ENCODE results near the gene SMCO4.

The SMCO4 gene

DNA sequence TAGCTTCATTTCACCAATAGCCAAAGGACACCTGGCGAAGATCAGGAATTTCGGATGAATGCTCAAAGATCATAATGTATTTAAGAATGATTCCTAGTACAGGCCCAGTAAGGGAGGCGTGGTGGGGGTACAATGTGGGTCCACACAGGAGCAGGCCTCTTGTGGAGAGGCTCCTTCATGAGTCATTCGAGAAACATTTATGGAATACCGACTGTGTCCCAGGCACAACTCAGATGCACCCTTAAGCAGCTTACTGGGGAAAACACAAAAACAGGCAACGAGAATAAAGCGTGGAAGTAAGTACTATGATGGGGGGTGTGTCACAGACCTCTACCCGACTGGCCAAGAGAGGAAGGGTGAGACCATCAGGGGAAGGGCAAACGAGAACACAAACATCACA, 44.5 kb downstream of the SMCO4 start:
- no peak for DNase-seq

DNA sequence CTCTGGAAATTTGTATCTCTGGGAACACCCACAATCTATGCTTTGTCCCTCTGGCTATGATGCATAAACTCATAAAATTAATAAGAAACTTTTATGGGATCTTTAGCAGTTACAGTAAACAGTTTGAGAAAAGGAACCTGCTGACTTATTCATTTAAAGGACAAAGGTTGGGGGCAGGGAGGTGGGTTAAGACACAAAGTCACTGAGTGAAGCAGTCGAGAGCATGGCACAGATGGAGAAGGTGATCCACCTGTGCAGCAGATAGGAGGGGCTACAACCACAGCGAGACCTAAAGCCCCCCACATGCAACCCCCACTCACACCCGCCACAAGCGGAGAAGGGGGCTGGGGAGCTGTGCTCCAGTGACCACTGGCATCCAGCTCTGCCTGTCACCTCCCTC, 45.0 kb downstream of the SMCO4 start:
- DNase-seq, result no peak

DNA sequence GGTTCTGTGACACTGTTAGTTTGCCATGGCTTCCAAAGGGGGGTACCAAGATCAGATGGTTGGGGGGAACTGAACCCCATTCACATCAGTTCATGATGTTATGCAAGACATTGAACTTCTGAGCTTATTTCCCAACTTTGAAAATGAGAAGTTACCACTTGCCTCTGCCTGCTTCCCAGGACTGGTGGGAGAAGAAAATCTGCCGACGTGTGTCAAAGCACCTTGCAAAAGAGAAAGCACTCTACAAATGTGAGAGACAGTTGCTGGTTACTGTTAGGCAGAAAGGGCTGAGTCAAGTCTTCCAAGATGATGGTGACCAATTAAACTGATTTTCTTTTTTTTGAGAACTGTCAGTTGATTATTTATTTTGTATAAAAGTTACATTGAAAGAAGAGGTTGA, 45.6 kb downstream of the SMCO4 start:
- no peak for DNase-seq

- no peak for DNase-seq
These were observed 48.8 kb downstream of the SMCO4 start for GRCh38 chr11:93494357-93494756.

- DNase-seq, result no peak
These were observed 49.8 kb downstream of the SMCO4 start for GRCh38 chr11:93493252-93493897.

GRCh38 chr11:93492464-93493251, 50.5 kb downstream of the SMCO4 start:
- DNase-seq, result no peak

DNA sequence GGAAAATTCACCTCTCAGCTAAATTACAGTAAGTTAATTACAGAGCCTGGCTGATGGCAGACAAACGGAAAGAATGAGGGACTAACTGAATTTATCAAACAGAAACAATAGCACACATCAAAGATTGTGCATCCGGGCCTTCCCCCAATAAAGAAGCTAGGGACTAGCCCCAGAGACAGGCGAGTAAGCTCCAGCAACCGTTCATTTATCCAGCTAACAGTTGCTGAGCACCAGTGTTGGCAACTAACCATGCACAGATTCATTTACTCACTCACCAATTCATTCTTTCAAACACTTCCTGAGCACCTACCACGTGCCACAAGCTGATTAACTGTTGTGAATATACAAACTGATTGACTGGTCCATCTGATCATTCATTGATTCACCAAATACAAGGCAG, 51.2 kb downstream of the SMCO4 start:
- DNase-seq, result no peak

GRCh38 chr11:93490996-93491618, 52.1 kb downstream of the SMCO4 start:
- no peak for DNase-seq

- DNase-seq, result no peak
These were observed 53.4 kb downstream of the SMCO4 start for GRCh38 chr11:93489841-93490240.

DNA sequence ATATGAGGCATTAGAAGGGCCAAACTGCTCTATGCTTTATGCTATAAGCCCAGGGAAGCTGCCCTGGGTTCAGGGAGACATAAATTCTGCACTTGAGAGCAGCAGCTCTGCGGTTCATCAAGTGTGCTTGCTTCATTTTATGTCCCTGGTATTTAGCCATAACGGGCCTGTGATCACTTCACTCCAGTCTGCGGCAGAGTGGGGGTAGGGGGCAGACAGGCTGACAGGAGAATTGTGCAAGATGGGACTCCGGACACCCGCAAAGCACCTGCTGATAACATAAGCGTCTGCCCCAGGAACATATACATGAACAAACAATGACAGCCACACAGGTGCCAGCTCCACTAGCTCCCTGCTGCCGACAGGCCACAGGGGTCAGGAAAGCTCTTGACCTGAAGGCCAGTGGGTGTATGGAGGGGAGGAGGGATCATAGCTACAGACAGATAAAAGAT, 56.1 kb downstream of the SMCO4 start:
- no peak for DNase-seq

- no peak for DNase-seq
These were observed 57.2 kb downstream of the SMCO4 start for GRCh38 chr11:93485983-93486382.

DNA sequence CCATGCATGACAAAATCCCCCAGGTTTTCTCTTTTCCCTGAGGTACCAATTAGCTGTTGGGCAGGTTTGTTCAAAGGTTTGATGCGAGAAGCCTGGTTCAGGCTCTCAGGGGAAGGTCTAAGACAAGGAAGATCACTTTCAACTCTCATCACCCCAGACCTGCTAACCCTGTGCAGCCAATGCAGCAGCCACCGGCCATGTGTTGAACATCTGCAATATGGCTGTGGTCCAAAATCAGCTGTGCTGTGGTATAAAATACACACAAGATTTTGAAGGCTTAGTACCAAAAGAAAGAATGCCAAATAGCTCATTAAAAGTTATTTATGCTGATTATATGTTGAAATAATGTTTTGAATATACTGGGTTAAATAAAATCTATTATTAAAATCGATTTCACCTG, 58.5 kb downstream of the SMCO4 start:
- DNase-seq, result no peak

DNA sequence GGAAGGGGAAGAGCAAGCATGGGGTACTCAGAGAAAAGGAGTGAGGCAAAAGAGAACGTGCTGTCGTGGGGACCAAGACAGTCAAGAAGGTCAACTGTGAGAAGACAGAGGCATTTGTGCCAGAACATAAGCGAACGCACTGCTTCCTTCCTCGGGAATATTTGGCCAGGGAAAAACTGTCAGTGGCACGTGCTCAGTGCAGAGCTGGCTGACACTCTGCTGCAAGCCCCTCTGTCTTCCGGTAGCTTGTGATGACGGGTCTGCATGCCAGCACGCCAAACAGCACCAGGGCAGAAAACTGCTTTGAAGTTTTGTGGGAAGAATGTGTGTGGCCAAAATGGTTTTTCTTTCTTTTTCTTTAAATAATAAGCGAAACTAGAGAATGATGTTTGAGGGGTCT, 60.6 kb downstream of the SMCO4 start:
- DNase-seq, result no peak

GRCh38 chr11:93481696-93482095, 61.5 kb downstream of the SMCO4 start:
- no peak for DNase-seq

DNA sequence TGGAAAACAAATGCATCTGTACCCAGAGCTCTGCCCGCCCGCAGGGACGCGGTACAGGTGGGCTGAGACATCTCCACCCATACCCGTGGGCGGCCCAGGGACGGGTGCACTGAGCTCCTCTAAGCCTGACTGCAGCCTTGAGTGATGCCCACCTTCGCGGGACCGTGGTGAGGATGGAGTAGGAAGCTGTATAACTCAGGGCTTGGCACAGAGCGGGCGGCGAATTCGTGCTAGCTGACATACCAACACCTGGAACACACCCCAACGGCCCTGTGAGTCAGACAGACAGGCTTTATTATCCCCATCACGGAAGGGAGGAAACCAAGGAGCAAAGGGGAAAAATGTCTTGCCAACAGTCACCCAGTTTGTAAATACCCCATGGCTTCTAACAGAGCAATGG, 61.9 kb downstream of the SMCO4 start:
- no peak for DNase-seq

DNA sequence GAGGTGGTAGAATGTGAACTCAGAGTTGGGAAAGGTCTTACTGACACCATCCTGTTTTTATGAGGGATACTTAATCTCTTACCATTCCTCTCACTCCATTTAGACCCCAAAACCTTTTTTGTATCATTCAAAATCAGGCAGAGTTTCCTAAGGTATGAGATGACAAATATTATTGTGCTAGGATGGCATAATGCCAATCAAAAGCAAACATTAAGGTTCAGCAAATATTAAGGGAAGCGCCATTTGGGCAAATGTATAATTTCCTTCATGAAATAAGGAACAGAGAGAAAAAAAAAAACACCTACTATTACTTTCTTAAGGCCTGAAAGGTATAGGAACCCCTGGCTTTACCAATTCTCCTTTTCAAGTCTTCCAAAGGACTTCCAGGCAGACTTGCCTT, 62.4 kb downstream of the SMCO4 start:
- DNase-seq, result no peak

DNA sequence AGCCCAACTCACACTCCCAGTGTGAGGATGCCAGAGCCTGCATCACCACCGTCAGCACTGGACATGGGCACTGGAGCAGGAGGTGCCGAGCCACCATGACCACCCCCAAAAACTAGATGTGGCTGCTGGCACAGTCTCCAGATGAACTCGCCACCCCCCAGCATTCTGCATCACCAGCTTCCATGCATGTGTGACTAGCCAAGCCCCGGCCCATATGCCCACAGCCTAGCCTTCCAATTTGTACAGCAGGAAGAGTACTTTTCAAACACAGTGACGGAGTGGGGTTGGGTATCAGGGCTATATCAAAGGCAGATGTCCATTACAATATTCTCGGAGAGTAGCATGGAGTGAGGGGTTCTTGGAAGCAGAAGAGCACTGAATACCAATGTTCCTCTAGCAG, 62.9 kb downstream of the SMCO4 start:
- DNase-seq, result no peak

GRCh38 chr11:93478841-93479240, 64.3 kb downstream of the SMCO4 start:
- no peak for DNase-seq

DNA sequence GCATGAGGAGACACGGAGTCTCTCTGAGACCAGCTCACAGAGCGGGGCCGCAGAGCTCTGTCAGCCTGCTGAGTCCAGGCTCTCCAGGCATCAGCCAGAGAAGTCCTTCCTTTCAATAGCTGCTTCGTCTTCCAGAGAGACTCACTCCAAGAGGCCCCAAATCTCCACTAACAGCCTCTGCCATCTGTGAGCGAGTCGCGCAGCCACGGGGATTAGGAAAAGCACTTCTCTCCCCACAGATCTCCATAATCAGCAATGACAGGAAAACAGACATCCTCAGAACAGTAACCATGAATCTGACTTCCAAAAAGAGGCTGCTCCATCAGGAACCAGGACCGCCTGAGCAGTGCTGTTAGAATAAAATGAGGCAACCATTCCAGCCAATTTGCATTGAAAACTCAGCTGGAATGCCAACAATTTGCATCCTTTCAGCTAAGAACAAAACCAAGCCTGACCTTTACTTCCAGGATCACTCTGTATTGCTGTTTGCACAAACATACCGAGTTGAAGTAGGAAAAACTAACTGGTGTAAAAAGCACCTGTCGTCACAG, 65.4 kb downstream of the SMCO4 start:
- peak; percentile 77 for DNase-seq

GRCh38 chr11:93476796-93477195, 66.4 kb downstream of the SMCO4 start:
- no peak for DNase-seq

DNA sequence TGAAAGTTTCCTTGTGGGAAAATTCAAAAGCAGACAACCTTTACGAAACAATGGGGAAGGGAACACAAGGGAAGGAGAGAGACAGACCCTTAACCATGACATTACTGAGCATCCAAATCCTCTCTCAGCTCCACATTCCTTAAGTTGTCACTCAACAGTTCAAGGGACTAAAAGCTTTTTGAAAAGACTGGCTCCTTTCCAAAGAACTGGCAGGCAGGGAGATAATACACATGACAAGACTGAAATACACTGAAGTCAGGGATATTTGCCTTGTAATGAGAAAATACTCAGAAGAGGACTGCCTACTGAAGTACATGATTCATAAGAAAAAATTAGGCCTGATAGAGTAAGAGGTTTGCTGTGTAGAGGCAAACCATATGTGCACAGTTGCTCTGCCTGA, 69.1 kb downstream of the SMCO4 start:
- DNase-seq, result no peak

GRCh38 chr11:93468290-93468689, 74.9 kb downstream of the SMCO4 start:
- no peak for DNase-seq

GRCh38 chr11:93467054-93467453, 76.1 kb downstream of the SMCO4 start:
- DNase-seq, result no peak

Data from retina (tissue), 1 donor.